GM10266 (cell line): ENCODE results near the gene LMCD1.

Source experiments
- DNase-seq: peaks from one replicate; pipeline ENCODE4 v3.0.0; 2012; ENCODE audit errors: extremely low spot score
- TF ChIP-seq, protein P1 (sequence below): IDR thresholded peaks from 2 replicates; pipeline ENCODE4 v1.5.1; 2012; ENCODE audit warnings: mild to moderate bottlenecking, low read depth; ENCODE audit not compliant: control insufficient read depth, insufficient read depth; ENCODE audit errors: missing control alignments

The LMCD1 gene

DNA sequence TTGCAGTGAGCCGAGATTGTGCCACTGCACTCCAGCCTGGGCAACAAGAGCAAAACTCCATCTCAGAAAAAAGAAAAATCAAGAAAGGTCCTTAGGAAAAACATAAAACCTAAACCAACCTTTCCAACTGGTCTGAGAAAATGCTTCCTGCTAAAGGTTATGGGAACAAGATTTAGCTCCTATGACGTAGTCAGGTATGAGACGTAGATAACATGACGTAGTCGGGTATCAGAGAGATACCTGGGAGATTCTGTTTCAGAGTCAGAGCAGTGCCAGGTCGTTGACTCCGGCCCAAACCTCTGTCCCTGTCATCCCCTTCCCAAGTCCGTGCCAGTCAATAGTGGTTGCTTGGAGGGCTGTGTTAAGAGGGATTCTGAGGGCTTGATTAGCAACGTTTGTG lies 39.9 kb downstream of the LMCD1 start:
- TF ChIP-seq, protein P1, sequence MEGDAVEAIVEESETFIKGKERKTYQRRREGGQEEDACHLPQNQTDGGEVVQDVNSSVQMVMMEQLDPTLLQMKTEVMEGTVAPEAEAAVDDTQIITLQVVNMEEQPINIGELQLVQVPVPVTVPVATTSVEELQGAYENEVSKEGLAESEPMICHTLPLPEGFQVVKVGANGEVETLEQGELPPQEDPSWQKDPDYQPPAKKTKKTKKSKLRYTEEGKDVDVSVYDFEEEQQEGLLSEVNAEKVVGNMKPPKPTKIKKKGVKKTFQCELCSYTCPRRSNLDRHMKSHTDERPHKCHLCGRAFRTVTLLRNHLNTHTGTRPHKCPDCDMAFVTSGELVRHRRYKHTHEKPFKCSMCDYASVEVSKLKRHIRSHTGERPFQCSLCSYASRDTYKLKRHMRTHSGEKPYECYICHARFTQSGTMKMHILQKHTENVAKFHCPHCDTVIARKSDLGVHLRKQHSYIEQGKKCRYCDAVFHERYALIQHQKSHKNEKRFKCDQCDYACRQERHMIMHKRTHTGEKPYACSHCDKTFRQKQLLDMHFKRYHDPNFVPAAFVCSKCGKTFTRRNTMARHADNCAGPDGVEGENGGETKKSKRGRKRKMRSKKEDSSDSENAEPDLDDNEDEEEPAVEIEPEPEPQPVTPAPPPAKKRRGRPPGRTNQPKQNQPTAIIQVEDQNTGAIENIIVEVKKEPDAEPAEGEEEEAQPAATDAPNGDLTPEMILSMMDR: no peak
- no peak for DNase-seq

GRCh38 chr3:8542190-8543135 lies 40.8 kb downstream of the LMCD1 start:
- no peak for DNase-seq
- TF ChIP-seq, protein P1: no peak

DNA sequence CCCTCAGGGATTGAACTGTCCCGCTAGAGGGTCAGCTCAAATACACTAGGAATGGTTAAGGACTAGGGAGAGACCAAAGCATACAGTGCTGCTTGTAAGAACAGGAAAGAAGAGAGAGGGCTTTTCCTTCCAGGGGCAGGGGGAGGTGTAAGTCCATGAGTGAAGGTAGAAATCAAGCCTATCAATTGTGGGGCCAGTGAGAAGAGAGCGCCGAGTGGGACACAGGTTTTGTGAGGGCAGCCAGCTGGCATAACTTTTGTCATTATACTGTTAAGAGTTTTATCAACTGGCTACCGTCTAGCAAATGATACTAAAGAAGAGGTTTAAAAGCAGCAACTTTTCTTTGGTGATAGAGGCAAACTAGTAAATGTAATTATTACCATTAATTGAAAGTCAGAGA lies 45.0 kb downstream of the LMCD1 start:
- DNase-seq: no peak
- TF ChIP-seq, protein P1: no peak

DNA sequence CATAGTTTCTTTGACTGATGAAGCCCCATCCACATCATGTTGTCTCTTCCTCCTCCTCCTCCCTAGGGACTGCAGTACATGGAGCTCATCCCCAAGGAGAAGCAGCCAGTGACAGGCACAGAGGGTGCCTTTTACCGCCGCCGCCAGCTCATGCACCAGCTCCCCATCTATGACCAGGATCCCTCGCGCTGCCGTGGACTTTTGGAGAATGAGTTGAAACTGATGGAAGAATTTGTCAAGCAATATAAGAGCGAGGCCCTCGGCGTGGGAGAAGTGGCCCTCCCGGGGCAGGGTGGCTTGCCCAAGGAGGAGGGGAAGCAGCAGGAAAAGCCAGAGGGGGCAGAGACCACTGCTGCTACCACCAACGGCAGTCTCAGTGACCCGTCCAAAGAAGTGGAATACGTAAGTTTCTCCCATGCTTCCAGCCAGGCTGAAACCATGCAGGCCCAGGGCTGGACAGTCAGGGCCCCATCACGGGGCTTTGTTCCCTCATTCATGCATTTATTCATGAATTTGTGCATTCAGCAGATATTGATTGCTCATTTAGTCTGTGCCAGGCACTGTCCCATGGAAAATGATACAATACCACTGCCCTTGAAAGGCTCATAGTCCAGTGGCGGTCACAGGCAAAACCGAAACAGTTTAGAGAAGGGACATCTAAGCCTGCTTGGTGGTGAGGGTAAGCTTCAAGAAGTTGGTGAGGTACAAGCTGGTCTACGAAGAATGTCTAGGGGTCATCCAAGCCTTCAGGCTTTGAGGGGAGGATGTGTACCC lies 47.1 kb downstream of the LMCD1 start:
- no peak for DNase-seq
- TF ChIP-seq, protein P1: no peak

DNA sequence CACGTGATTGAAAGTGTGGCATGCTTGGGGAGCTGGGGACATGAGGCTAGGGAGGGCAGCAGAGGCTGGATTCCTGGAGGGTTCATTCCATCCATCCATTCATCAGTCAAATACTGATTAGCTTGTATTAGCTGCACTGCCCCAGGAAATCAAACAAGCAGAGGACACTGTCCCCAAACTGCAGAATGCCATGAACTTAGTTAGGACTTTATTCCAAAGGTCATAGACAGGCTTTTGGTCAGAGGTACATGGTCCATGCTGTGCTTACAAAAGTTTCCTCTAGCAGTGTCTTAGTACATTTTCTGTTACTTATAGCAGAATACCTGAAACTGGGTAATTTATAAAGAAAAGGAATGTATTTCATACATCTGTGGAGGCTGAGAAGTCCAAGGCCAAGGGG lies 47.7 kb downstream of the LMCD1 start:
- TF ChIP-seq, protein P1: no peak
- no peak for DNase-seq

- TF ChIP-seq, protein P1: no peak
These were observed 49.0 kb downstream of the LMCD1 start for GRCh38 chr3:8550611-8551010.

More at GRCh38 chr3:8550611-8551010, 49.0 kb downstream of the LMCD1 start:
- no peak for DNase-seq
